Thyroid gland (tissue), 4 donors: ENCODE data around the gene LRIG1. TPM values are rescaled to one million over a fixed set of nuclear protein-coding genes. Genes with fewer than 3 reads are reported as not detected.

ENCODE experiments used
- DNase-seq, 2 donors: peaks; one replicate each; pipeline ENCODE4 v3.0.0-alpha.2; 2019
- H3K27ac ChIP-seq, 3 donors: fragments of 200-600 bp; sonication (generic); 1 replicate in 2 of 3; 2 replicates in 1 of 3; pipeline ENCODE4 v1.5.1; 2016 to 2019; ENCODE audit warnings: mild to moderate bottlenecking in 1 of 3, moderate library complexity in 1 of 3
- H3K27me3 ChIP-seq: fragments of 200-600 bp; sonication (generic); one replicate; pipeline ENCODE4 v1.5.1; 2019
- H3K36me3 ChIP-seq, 2 donors: fragments of 200-600 bp; sonication (generic); one replicate each; pipeline ENCODE4 v1.5.1; 2016 to 2019
- H3K4me1 ChIP-seq, 2 donors: fragments of 200-600 bp; sonication (generic); one replicate each; pipeline ENCODE4 v1.5.1; 2017 to 2019
- H3K4me3 ChIP-seq, 3 donors: fragments of 200-600 bp; sonication (generic); replicated peaks in 1 of 3; 1 replicate in 2 of 3; 2 replicates in 1 of 3; pipeline ENCODE4 v1.5.1; 2016; ENCODE audit warnings: mild to moderate bottlenecking in 1 of 3
- H3K9me3 ChIP-seq: fragments of 200-600 bp; sonication (generic); one replicate; pipeline ENCODE4 v1.5.1; 2017
- POLR2A ChIP-seq, 2 donors: fragments of 450-650 bp; IDR thresholded peaks; one replicate each; pipeline ENCODE4 v1.6.1; 2017; ENCODE audit warnings: antibody characterized with exemption in 2 of 2, mild to moderate bottlenecking in 2 of 2, moderate library complexity in 1 of 2
- WGBS, 2 donors: methylation state at CpG; one replicate each; pipeline ENCODE4 v1.1.5; 2017; 5-methylcytosine and 5-hydroxymethylcytosine counted together
- intact Hi-C: fragments of 100-400 bp; cut with DNase I; formaldehyde crosslinking; loops from one replicate; pipeline ENCODE4 v1.15.1; 2023
- total RNA-seq, 4 donors: library from RNA; depleted of rRNA; stranded (reverse); fragments of >200 nt; gene quantifications; one replicate each; pipeline ENCODE4 v1.2.3, GENCODE V29; 2016
- TF ChIP-seq, protein P1 (sequence below), 6 experiments: fragments of 200-600 bp in 3 of 6; fragments of 450-650 bp in 3 of 6; sonication (generic) in 3 of 6; IDR thresholded peaks; one replicate each; pipeline ENCODE4 v1.5.1; 2016 to 2019; ENCODE audit warnings: antibody characterized with exemption in 6 of 6, mild to moderate bottlenecking in 2 of 6, inconsistent platforms in 1 of 6, moderate library complexity in 1 of 6

The LRIG1 gene
- total RNA-seq, 4 donors from 2014 or later: 45.8 to 69.7 (median 61.7) TPM

DNA sequence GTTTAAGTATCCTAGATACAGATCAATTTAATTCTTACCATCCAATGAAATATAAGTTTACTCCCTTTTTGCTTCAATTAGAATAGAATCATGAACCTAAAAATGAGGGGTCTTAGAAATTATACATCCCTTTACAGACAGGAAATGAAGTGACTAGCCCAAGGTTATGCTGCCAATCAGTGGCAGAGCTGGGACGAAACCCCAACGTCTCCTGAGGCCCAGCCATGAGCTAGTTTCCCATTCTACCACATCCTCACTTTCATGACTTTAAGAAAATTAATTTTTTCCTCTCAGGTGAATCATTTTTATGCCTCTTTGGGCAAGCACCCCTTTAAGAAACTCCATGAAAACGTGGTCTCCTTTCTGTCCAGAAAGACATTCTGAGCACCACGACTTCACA lies 11.2 kb downstream of the LRIG1 start:
- no peaks in the 10 kb centered on the region for H3K9me3 ChIP-seq
- no peaks in the 10 kb centered on the region for H3K36me3 ChIP-seq
- DNase-seq: no peak
- no peak overlapping the region for H3K4me3 ChIP-seq
- WGBS, 2 donors: 84 to 88% methylated on average over 4 of the region's 4 CpGs
- no peaks in the 10 kb centered on the region for H3K27me3 ChIP-seq
- intact Hi-C loops: no loop called here
- peak overlapping the region in 2 of 3 donors; percentile 37 to 60 for H3K27ac ChIP-seq
- peaks cover 46 to 75% of the 10 kb centered on the region in 2 donors for H3K4me1 ChIP-seq
- TF ChIP-seq, protein P1, sequence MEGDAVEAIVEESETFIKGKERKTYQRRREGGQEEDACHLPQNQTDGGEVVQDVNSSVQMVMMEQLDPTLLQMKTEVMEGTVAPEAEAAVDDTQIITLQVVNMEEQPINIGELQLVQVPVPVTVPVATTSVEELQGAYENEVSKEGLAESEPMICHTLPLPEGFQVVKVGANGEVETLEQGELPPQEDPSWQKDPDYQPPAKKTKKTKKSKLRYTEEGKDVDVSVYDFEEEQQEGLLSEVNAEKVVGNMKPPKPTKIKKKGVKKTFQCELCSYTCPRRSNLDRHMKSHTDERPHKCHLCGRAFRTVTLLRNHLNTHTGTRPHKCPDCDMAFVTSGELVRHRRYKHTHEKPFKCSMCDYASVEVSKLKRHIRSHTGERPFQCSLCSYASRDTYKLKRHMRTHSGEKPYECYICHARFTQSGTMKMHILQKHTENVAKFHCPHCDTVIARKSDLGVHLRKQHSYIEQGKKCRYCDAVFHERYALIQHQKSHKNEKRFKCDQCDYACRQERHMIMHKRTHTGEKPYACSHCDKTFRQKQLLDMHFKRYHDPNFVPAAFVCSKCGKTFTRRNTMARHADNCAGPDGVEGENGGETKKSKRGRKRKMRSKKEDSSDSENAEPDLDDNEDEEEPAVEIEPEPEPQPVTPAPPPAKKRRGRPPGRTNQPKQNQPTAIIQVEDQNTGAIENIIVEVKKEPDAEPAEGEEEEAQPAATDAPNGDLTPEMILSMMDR (IDR thresholded peaks at IDR 0.05): no peak
- no peak for TF ChIP-seq POLR2A (IDR thresholded peaks at IDR 0.05)

DNA sequence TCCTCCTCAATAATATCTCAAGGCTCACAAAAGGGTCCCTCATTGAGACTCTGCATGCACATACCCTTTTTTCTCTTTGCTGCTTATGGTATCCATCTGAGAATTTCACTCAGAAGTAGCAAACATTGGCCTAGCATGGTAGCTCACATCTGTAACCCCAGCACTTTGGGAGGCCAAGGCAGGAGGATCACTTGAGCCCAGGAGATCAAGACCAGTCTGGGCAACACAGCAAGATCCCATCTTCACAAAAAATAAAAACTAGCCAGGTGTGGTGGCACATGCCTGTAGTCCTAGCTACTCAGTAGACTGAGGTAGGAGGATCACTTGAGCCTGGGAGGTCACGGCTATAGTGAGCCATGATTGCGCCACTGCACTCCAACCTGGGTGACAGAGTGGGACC lies 11.7 kb downstream of the LRIG1 start:
- Histone ChIP-seq H3K27me3 (no peaks in the 10 kb centered on the region), H3K9me3 (no peaks in the 10 kb centered on the region), H3K27ac (no peak overlapping the region), H3K4me3 (no peak overlapping the region), H3K4me1 (peaks cover 46 to 73% of the 10 kb centered on the region in 2 donors), H3K36me3 (no peaks in the 10 kb centered on the region)
- intact Hi-C loops: no loop called here
- TF ChIP-seq, protein P1 (IDR thresholded peaks at IDR 0.05): no peak
- TF ChIP-seq POLR2A (IDR thresholded peaks at IDR 0.05): no peak
- DNase-seq: no peak
- WGBS, 2 donors: 92 to 100% methylated on average over 2 of the region's 2 CpGs

DNA sequence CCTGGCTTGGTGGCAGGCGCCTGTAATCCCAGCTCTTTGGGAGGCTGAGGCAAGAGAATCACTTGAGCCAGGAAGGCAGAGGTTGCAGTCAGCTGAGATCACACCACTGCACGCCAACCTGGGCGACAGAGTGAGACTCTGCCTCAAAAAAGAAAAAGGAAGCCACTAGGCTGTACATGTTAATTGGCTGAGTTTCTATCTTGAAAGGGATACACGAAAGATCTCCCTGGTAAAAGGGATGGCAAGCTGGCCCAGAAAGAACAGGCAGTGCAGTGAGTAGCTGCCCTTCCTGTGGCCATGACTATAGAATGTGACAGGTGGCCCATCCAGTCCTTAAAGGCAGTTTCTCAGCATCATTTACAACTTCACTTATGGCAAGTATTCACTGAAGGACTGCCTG lies 12.3 kb downstream of the LRIG1 start:
- peaks cover 49 to 73% of the 10 kb centered on the region in 2 donors for H3K4me1 ChIP-seq
- intact Hi-C loops: no loop called here

DNA sequence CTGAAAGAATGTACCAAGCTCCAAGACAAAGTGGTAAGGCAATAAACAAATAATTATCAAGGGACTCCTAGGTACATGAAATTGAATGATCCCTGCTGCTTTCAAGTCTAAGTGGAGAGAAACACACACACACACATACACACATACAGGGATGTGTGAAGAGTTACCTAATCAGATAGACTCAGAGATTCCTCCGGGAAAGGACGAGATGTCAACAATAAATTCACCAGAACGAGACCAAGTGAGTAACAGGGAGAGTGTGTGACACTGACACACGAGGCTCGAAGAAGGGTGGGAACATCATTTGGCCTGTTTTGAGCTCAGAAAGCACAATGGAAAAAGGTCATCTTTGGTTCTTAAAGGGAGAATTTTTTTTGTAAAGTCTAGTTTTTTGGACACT lies 13.4 kb downstream of the LRIG1 start:
- peaks cover 51 to 73% of the 10 kb centered on the region in 2 donors for H3K4me1 ChIP-seq
- intact Hi-C loops: no loop called here
- 78 to 80% methylated on average over 5 of the region's 5 CpGs for WGBS, 2 donors

More for the DNA sequence above, 12.3 kb downstream of the LRIG1 start:
- 88 to 100% methylated on average over 4 of the region's 4 CpGs for WGBS, 2 donors
- Histone ChIP-seq H3K4me3 (no peak overlapping the region), H3K36me3 (no peaks in the 10 kb centered on the region), H3K27me3 (no peaks in the 10 kb centered on the region), H3K9me3 (no peaks in the 10 kb centered on the region), H3K27ac (no peak overlapping the region)
- no peak for TF ChIP-seq POLR2A (IDR thresholded peaks at IDR 0.05)
- TF ChIP-seq, protein P1 (IDR thresholded peaks at IDR 0.05): no peak
- DNase-seq: no peak

DNA sequence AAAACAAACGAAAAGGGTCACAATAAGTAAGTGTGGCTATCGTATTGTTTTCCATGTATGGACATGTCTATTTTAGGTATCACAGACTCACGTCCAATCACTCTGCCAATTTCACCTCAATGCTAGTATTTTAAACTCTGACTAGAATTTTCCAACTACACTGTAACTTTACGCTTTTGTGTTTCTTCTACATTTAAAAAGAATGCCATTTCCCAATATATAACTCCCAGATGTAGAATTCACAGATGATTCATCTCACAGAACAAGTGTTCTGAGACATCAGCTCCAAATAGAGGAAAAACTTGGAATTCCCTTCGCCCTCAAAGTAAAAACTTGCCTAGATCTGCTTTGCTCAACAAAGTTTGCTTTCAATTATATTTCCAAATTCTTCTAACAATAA lies 14.2 kb downstream of the LRIG1 start:
- DNase-seq: no peak
- H3K4me3 ChIP-seq: no peak overlapping the region
- no peak for TF ChIP-seq POLR2A (IDR thresholded peaks at IDR 0.05)
- TF ChIP-seq, protein P1 (IDR thresholded peaks at IDR 0.05): no peak
- no peaks in the 10 kb centered on the region for H3K36me3 ChIP-seq
- no peaks in the 10 kb centered on the region for H3K27me3 ChIP-seq
- peak overlapping the region in 2 of 3 donors; percentile 18 to 58 for H3K27ac ChIP-seq
- peaks cover 51 to 73% of the 10 kb centered on the region in 2 donors for H3K4me1 ChIP-seq
- intact Hi-C loops: no loop called here
- WGBS, 2 donors: 71 to 77% methylated on average over 5 of the region's 5 CpGs
- no peaks in the 10 kb centered on the region for H3K9me3 ChIP-seq

More for the DNA sequence above, 13.4 kb downstream of the LRIG1 start:
- H3K36me3 ChIP-seq: no peaks in the 10 kb centered on the region
- no peak for DNase-seq
- TF ChIP-seq POLR2A (IDR thresholded peaks at IDR 0.05): no peak
- TF ChIP-seq, protein P1 (IDR thresholded peaks at IDR 0.05): no peak
- no peaks in the 10 kb centered on the region for H3K9me3 ChIP-seq
- no peak overlapping the region for H3K4me3 ChIP-seq
- no peaks in the 10 kb centered on the region for H3K27me3 ChIP-seq
- no peak overlapping the region for H3K27ac ChIP-seq
